HG02623 (cell line): ENCODE data around the gene ZNF431.
"Not testable (repeated sequence)": the region's sequence is repeated elsewhere in the genome, so short reads cannot be mapped to it uniquely, and the experiment has no call there.

Experiments
- ATAC-seq: cut with Tn5 transposase; IDR thresholded peaks from one replicate; pipeline ENCODE4 v1.9.1; 2021; ENCODE audit warnings: moderate library complexity; ENCODE audit not compliant: unreplicated experiment

Gene ZNF431

GRCh38 chr19:21143854-21144253, 2.0 kb downstream of the ZNF431 start:
- ATAC-seq = no peak

GRCh38 chr19:21147540-21147939, 5.7 kb downstream of the ZNF431 start:
- no peak for ATAC-seq

GRCh38 chr19:21148681-21149080, 6.8 kb downstream of the ZNF431 start:
- ATAC-seq = no peak

- ATAC-seq = no peak
Observed at GRCh38 chr19:21149877-21150276, 8.0 kb downstream of the ZNF431 start.

- no peak for ATAC-seq
Observed at GRCh38 chr19:21151460-21151859, 9.6 kb downstream of the ZNF431 start.

GRCh38 chr19:21158523-21159135, 16.8 kb downstream of the ZNF431 start:
- ATAC-seq = no peak

GRCh38 chr19:21164541-21164940, 22.7 kb downstream of the ZNF431 start:
- no peak for ATAC-seq

- no peak for ATAC-seq
Observed at GRCh38 chr19:21166436-21166835, 24.6 kb downstream of the ZNF431 start.

GRCh38 chr19:21197590-21198295, 55.9 kb downstream of the ZNF431 start:
- ATAC-seq = no peak

- no peak for ATAC-seq
Observed at GRCh38 chr19:21202865-21203494, 61.1 kb downstream of the ZNF431 start.

- ATAC-seq = no peak
Observed at GRCh38 chr19:21210037-21210621, 68.3 kb downstream of the ZNF431 start.

GRCh38 chr19:21221693-21222092, 79.9 kb downstream of the ZNF431 start:
- ATAC-seq = no peak

GRCh38 chr19:21229938-21230337, 88.1 kb downstream of the ZNF431 start:
- ATAC-seq = not testable (repeated sequence)

- ATAC-seq = no peak
Observed at GRCh38 chr19:21233691-21234090, 91.9 kb downstream of the ZNF431 start.

GRCh38 chr19:21236751-21237150, 94.9 kb downstream of the ZNF431 start:
- ATAC-seq = not testable (repeated sequence)

GRCh38 chr19:21238670-21239069, 96.8 kb downstream of the ZNF431 start:
- ATAC-seq = no peak
